ENCODE measurements around the gene BACE1. TPM values are rescaled to one million over a fixed set of nuclear protein-coding genes. Genes with fewer than 3 reads are reported as not detected.

The BACE1 gene
- total RNA-seq, 1 experiment from 2014 or later = 8.5 TPM

DNA sequence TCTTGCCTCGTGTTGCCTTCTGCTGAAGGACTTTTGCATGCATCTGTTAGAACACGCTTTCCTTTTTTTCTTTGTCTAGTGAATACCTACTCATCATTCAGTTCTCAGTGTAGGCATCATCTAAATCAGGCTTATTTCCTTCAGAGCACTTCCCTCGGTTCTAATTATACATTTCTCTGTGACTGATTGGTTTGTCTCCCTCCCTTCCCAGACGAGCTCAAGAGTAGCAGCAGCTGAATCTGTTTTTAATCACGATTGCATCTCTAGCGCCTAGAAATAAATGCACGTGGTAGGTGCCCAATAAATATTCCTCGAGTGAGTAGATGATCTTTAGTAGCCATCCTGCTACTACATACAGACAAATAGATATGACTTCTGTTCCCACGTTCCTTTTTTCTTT is 17.9 kb upstream of the BACE1 start:
- H3K27ac Mint-ChIP-seq = no peak overlapping the region
- ATAC-seq (no peak), DNase-seq (ENCODE audit: low spot score) (no peak)
- TF ChIP-seq ERG (CRISPR knock-in tag; IDR thresholded peaks at IDR 0.05) (no peak), CREM (CRISPR knock-in tag; IDR thresholded peaks at IDR 0.05) (no peak), ZBTB21 (CRISPR knock-in tag; IDR thresholded peaks at IDR 0.05; ENCODE audit: borderline replicate concordance) (no peak), MLX (CRISPR knock-in tag; IDR thresholded peaks at IDR 0.05) (no peak), NFYB (CRISPR knock-in tag; conservative IDR thresholded peaks at IDR 0.05; ENCODE audit: low read depth) (no peak), OVOL2 (CRISPR knock-in tag; IDR thresholded peaks at IDR 0.05; ENCODE audit: borderline replicate concordance) (no peak), ETV6 (CRISPR knock-in tag; IDR thresholded peaks at IDR 0.05) (no peak), IRF1 (CRISPR knock-in tag; IDR thresholded peaks at IDR 0.05) (no peak), ELF4 (CRISPR knock-in tag; IDR thresholded peaks at IDR 0.05; ENCODE audit: low read depth) (no peak), SMAD4 (CRISPR knock-in tag; IDR thresholded peaks at IDR 0.05) (no peak), ZNF671 (CRISPR knock-in tag; IDR thresholded peaks at IDR 0.05) (no peak), USF2 (CRISPR knock-in tag; IDR thresholded peaks at IDR 0.05) (no peak), ZNF512 (CRISPR knock-in tag; IDR thresholded peaks at IDR 0.05; ENCODE audit: borderline replicate concordance) (no peak)
- TF ChIP-seq, protein P1, sequence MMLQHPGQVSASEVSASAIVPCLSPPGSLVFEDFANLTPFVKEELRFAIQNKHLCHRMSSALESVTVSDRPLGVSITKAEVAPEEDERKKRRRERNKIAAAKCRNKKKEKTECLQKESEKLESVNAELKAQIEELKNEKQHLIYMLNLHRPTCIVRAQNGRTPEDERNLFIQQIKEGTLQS (CRISPR knock-in tag; conservative IDR thresholded peaks at IDR 0.05) = no peak
- TF ChIP-seq, protein P2, sequence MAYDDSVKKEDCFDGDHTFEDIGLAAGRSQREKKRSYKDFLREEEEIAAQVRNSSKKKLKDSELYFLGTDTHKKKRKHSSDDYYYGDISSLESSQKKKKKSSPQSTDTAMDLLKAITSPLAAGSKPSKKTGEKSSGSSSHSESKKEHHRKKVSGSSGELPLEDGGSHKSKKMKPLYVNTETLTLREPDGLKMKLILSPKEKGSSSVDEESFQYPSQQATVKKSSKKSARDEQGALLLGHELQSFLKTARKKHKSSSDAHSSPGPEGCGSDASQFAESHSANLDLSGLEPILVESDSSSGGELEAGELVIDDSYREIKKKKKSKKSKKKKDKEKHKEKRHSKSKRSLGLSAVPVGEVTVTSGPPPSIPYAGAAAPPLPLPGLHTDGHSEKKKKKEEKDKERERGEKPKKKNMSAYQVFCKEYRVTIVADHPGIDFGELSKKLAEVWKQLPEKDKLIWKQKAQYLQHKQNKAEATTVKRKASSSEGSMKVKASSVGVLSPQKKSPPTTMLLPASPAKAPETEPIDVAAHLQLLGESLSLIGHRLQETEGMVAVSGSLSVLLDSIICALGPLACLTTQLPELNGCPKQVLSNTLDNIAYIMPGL (CRISPR knock-in tag; IDR thresholded peaks at IDR 0.05) = no peak
- TF ChIP-seq, protein P3, sequence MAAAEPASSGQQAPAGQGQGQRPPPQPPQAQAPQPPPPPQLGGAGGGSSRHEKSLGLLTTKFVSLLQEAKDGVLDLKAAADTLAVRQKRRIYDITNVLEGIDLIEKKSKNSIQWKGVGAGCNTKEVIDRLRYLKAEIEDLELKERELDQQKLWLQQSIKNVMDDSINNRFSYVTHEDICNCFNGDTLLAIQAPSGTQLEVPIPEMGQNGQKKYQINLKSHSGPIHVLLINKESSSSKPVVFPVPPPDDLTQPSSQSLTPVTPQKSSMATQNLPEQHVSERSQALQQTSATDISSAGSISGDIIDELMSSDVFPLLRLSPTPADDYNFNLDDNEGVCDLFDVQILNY (CRISPR knock-in tag; IDR thresholded peaks at IDR 0.05) = no peak
- H3K36me3 Mint-ChIP-seq = peaks cover 3% of the 10 kb centered on the region; the same call in 1 of the 2 replicates
- no peak overlapping the region for H3K4me3 Mint-ChIP-seq
- POLR2A ChIA-PET = interaction anchor here (0.7 kb wide), 1 partner anchor 42 kb away, joined by 5 read pairs; no protein-coding TSS in a partner anchor
- H3K27me3 Mint-ChIP-seq (ENCODE audit: low read depth) = no peaks in the 10 kb centered on the region
- no peaks in the 10 kb centered on the region for H3K4me1 Mint-ChIP-seq
- H3K9me3 Mint-ChIP-seq = no peaks in the 10 kb centered on the region
- CTCF ChIA-PET = no interaction called here

GRCh38 chr11:117332843-117333242 is 16.8 kb upstream of the BACE1 start:
- H3K36me3 Mint-ChIP-seq = no peaks in the 10 kb centered on the region
- ATAC-seq (no peak), DNase-seq (ENCODE audit: low spot score) (no peak)
- H3K27me3 Mint-ChIP-seq (ENCODE audit: low read depth) = no peaks in the 10 kb centered on the region
- no peak overlapping the region for H3K27ac Mint-ChIP-seq
- ChIA-PET POLR2A (no interaction called here), CTCF (no interaction called here)
- H3K4me1 Mint-ChIP-seq = no peaks in the 10 kb centered on the region
- no peak overlapping the region for H3K4me3 Mint-ChIP-seq
- H3K9me3 Mint-ChIP-seq = no peaks in the 10 kb centered on the region
- no peak for TF ChIP-seq ZNF423 (CRISPR knock-in tag; IDR thresholded peaks at IDR 0.05)
- no peak for TF ChIP-seq NR3C1 (CRISPR knock-in tag; conservative IDR thresholded peaks at IDR 0.05; ENCODE audit: low read depth)
- TF ChIP-seq, protein P4, sequence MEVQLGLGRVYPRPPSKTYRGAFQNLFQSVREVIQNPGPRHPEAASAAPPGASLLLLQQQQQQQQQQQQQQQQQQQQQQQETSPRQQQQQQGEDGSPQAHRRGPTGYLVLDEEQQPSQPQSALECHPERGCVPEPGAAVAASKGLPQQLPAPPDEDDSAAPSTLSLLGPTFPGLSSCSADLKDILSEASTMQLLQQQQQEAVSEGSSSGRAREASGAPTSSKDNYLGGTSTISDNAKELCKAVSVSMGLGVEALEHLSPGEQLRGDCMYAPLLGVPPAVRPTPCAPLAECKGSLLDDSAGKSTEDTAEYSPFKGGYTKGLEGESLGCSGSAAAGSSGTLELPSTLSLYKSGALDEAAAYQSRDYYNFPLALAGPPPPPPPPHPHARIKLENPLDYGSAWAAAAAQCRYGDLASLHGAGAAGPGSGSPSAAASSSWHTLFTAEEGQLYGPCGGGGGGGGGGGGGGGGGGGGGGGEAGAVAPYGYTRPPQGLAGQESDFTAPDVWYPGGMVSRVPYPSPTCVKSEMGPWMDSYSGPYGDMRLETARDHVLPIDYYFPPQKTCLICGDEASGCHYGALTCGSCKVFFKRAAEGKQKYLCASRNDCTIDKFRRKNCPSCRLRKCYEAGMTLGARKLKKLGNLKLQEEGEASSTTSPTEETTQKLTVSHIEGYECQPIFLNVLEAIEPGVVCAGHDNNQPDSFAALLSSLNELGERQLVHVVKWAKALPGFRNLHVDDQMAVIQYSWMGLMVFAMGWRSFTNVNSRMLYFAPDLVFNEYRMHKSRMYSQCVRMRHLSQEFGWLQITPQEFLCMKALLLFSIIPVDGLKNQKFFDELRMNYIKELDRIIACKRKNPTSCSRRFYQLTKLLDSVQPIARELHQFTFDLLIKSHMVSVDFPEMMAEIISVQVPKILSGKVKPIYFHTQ (CRISPR knock-in tag; IDR thresholded peaks at IDR 0.05) = no peak
- TF ChIP-seq JUN (CRISPR knock-in tag; IDR thresholded peaks at IDR 0.05) = no peak
- TF ChIP-seq GRHL2 (CRISPR knock-in tag; IDR thresholded peaks at IDR 0.05; ENCODE audit: insufficient replicate concordance, severe bottlenecking) = no peak
- no peak for TF ChIP-seq CREM (CRISPR knock-in tag; IDR thresholded peaks at IDR 0.05)
- no peak for TF ChIP-seq SMAD4 (CRISPR knock-in tag; IDR thresholded peaks at IDR 0.05)
- no peak for TF ChIP-seq E2F1 (CRISPR knock-in tag; IDR thresholded peaks at IDR 0.05)

Data from WTC11 (cell line).